HG02642 (cell line): ENCODE data around the gene CAMP.
"Not testable (repeated sequence)": the region's sequence is repeated elsewhere in the genome, so short reads cannot be mapped to it uniquely, and the experiment has no call there.

Source experiments
- ATAC-seq: cut with Tn5 transposase; IDR thresholded peaks from one replicate; pipeline ENCODE4 v1.9.1; 2021; ENCODE audit warnings: mild to moderate bottlenecking; ENCODE audit not compliant: unreplicated experiment, poor library complexity

The CAMP gene, protein sequence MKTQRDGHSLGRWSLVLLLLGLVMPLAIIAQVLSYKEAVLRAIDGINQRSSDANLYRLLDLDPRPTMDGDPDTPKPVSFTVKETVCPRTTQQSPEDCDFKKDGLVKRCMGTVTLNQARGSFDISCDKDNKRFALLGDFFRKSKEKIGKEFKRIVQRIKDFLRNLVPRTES

DNA sequence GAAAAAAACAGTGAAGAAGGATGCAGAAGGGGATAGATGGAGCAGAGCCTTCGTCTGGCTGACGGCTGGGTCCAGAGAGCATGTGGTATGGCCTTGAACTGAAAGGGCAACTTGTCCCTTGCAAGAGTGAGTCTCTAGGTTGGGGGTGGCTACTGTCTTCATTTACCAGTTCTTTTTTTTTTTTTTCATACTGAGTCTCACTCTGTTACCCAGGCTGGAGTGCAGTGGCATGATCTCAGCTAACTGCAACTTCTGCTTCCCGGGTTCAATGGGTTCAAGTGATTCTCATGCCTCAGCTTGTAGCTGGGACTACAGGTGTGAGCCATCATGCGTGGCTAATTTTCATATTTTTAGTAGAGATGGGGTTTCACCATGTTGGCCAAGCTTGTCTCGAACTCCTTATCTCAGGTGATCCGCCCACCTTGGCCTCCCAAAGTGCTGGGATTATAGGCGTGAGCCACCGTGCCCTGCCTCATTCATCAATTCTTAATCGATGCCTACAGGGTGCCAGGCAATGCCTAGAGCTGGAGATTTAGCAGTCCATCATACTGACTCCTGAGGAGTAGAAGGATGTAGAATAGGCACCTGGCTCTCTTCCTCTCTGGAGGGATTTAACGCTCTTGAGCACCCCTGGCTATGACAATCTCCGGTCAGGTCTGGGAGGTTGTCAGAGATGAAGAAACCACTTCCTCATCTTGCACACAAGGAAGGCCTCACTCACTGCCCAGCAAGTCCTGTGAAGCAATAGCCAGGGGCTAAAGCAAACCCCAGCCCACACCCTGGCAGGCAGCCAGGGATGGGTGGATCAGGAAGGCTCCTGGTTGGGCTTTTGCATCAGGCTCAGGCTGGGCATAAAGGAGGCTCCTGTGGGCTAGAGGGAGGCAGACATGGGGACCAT lies at the start of gene CAMP:
Gene CAMP, plus strand, starts transcription at position 880 of the 898 bp plus-strand sequence. Its CDS starts 17 bp downstream, at position 897.
- peak; percentile 71 for ATAC-seq

DNA sequence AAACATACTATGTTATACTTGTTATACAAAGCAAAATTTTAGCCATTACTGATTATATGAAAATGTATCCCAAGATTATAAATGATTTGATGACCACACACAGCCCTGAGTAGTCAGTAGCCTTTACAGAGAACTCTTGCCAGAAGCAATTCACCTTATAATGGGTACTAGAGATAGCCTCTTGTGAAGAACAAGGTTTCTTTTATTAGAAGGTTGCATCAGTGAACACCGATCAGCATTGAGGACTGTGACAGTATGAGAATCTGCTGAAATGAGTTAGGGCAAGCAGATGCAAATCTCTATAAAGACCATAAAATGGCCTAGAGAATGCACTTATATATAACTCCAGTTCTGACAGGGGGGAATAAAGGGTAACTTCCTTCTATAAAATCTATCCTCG lies 45.2 kb upstream of the CAMP start:
- no peak for ATAC-seq

DNA sequence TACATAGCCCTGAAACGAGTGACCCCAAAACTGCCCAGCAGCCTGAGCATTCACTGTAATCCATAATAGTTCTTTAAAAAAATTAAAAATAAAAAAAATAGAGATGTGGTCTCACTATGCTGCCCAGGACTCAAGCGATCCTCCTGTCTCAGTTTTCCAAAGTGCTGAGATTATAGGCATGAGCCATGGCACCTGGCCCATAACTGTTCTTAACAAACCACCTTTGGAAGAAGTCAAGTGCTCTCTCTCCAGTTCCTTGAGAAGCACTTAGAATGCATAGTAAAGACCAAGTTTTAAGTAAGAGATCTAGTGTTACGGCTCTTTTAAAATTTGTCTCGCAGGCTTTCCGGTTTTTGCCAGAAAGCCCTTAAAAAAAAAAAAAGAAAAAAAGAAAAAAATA lies 43.3 kb upstream of the CAMP start:
- no peak for ATAC-seq

DNA sequence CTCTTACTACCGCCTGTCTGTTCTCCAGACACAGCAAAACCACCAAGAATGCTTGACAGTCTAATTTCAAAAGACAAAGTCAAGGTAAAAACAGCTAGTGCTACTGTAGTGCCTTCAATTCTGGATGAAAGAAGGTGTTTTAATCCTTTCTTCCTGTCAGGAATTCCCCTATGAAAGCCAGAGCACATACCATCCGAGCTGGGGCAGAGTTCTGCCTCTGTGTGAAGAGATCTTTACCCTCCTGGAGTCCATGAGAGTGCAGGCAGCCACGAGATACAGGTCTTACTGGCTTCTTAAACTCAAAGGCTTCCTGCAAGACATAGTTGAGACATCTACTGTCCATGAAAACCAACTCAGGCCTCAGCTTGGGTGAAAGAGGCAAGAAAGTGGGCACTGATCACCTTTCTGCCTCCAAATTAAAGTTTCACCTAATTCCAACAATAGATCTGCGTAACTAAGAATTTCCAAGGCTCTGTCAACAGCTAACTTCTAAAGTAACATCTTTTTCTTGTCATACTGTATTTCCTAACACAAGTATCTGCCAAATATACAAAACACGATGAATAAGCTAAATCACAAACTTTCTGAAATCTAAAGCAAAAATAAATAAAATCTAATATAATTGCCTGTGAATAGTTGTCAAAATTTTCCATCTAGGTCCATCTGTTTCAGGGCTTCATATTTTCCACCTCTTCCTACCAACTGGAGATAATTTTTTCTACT lies 42.6 kb upstream of the CAMP start:
- ATAC-seq = no peak

DNA sequence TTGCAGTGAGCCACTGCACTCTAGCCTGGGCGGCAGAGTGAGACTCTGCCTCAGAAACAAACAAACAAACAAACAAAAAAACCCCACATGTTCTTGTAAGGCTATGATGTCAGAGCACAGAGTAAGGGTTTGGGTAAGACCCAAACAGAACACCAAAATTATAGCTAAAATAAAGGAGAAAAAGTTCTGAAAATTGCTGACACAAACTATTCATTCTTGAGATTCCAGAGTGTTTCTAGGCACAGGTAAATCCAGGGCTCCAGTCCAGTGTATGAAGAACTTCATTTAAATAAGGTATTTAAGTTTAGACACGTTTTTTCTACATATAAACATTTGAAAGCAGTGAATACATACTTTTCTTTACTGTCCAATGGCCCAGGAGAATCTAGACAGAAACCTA lies 39.0 kb upstream of the CAMP start:
- no peak for ATAC-seq

DNA sequence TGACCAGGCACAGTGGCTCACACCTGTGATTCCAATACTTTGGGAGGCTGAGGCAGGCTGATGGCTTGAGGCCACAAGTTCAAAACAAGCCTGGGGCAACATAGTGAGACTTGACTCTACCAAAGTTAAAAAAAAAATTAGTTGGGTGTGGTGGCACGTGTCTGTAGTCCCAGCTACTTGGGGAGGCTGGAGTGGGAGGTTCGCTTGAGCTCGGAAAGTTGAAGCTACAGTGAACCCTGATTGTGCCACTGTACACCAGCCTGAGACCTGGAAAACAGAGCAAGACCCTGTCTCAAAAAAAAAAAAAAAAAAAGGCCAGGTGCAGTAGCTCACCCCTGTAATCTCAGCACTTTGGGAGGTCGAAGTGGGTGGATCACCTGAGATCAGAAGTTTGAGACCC lies 38.2 kb upstream of the CAMP start:
- no peak for ATAC-seq

DNA sequence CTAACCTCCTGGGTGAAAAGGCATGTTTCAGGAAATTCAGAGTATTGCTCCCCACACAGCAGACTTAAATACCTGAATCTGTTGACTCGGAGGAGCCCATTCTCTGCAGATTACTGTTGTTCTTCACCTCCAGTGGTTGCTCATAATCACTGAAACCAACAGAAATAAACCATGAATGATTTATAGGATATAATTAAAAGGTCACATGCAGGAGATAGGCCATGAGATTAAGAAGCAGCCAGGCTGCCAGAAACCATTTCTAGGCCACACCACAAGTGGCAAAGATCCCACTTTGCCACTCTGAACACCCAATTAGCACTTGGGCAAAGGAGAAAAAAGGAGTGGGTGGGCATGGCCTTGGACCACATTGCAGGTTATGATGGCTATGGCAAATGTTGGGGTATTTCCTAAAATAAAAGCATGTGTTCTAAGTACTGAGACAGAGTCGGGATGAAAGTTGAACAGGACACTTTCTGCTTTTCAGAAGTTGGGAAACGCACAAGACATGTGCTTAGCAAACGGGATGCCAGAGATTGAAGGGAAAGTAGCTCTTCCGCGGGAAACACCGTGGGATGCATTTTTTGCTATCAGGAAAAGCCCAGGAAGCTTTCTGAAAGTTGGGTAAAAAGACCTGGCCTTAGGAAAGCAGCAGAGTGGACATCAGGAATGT lies 36.5 kb upstream of the CAMP start:
- no peak for ATAC-seq

DNA sequence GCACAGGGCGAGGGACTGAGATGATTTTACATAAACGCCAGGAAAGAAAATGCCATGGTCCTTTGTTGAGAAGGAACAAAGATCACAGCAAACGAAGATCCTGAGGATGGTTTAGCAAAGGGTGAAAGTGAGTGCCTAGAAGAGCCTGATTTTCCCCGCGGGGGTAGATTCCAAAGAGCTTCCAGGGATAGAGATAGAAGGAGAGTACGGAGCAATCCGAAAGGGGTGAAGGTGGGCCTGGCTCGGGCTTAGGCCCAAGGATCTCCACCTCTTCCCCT lies 36.1 kb upstream of the CAMP start:
- no peak for ATAC-seq

DNA sequence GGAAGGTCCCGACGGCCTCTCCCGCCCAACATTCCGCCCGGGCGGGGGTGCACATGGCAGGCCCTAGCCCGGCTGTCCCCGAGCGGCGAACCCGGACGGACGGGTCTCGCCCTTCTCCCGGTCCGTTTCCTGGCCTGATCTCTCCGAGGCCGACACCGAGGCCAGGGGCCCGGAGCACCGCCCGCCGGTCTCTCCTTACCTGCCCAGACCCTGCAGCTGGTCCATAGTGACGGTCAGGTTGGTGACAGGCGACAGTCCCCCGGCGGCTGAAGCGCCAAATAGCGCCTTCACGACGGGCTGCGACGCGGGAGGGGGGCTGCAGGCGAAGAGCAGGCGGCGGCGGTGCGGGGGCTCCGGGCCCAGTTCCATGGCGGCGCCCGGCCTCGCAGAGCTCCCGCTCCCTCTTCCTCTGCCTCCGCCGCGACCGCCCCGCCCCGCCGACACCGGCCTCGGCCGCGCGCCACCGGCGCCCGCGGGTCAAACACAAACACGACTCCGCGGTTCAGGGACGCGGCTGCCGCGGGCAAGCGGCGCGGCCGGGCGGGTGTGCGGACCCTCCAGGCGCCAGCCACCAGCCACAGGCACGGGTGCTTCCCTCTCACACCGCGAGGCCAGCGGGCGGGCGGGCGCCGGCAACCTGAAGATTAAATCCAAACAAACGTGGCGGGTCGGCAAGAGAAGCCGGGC lies 35.6 kb upstream of the CAMP start:
- peak; percentile 35 for ATAC-seq

DNA sequence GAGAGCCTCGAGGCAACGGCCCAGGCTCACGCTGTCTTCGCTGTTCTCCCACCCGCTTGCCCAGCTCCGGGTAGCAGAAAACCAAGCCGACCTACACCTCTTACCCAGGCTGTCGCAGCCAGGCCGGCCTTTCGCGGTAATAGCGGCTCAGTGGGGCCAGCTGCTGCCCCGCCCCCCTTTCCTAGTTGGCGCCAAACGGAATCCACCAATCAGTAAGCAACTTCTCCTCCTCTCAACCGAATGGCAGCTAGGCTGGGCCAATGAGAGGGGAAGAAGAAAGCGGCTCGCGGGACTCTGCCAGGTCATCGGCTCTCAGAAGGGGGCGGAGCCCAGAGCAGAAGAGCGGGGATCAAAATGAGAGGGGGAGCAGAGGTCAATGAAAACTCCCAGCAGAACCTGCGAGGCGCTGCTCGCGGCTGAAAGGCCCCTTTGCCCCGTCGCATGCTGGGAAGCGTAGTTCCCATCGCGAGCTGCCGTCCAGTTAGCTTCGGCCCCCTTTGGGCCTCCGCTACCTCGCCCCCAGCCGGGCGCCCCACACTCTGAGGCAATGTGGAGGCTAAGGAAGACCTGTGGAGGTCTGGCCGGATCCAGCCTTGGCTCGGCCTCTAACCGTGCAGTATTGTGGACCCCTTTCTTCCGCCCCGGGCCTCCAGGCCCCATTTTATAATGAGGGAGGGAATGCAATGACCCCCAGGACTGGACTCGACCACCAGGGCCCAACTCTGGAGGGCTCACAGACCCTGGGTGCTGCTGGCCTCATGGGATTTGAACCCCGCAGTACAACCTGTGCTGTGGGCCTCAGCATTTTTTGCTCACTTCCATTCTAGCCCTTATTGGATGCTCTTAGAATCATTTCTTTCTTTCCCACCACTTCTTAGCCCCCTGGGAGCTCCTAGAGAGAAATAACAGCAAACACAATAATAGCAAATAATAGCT lies 34.8 kb upstream of the CAMP start, which contains the start of gene CDC25A:
Gene CDC25A, minus strand, starts transcription at position 152 of the 936 bp plus-strand sequence. CDS start 470 bp downstream, outside the sequence.
- ATAC-seq = peak; percentile 93

DNA sequence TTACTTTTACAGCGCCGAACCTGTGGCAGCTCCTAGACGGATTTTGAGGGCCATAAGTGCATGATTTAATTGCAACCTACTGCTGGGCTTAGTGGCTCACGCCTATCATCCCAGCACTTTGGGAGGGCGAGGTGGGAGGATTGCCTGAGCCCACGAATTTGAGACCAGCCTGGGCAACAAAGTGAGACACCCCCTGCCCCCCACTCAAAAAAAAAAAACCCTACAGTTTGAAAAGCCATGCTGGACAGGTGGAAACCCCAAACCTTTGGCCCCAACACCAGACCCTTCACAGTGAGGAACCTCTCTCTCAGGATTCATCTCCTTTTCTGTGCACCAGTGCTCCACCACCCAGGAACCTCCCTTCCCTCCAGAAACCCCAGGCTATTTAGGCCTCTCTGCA lies 34.0 kb upstream of the CAMP start:
- ATAC-seq = no peak

DNA sequence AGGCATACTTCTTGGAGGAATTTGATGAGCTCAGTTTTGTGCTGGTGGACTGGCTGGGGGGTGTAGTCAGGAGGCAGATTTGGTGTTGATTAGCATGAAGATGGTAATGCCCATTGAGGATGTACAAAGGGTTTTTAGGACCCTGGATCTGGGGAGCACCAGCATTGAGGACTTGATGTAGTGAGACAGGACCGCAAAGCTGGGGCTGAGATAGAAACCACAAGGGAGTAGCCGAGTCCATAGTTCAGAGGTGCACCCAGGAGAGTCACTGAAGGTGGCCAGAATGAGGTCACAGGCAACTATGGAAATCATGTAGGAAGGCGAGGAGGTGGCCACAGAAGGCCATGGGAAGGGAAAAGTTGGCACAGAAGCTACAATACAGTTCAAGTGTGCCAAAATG lies 32.4 kb upstream of the CAMP start:
- no peak for ATAC-seq

DNA sequence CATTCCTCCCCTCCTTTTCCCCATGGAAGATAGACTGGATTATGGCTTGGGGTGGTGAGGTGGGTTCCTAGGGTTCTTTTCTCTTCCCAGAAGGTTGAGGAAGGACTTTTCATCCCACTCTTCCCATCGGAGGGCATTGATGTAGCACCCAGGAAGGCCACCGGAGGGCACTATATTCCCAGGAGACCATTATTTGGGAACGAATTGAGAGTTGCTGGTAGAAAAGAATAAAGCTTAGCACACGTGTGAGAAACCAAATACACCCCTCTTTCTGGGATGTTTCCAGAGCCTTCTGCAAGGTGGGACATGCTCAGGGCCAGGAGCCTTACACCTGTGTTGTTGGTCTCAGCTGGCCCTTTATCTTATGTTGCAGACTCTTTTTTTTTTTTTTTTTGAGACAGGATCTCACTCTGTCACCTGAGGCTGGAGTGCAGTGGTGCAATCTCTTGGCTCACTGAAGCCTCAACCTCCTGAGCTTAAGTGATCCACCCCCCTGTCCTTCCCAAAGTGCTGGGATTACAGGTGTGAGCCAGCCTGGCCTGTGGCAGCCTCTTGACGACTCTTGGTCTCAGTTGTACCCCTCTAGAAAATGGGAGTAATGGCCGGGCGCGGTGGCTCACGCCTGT lies 28.7 kb upstream of the CAMP start:
- no peak for ATAC-seq

DNA sequence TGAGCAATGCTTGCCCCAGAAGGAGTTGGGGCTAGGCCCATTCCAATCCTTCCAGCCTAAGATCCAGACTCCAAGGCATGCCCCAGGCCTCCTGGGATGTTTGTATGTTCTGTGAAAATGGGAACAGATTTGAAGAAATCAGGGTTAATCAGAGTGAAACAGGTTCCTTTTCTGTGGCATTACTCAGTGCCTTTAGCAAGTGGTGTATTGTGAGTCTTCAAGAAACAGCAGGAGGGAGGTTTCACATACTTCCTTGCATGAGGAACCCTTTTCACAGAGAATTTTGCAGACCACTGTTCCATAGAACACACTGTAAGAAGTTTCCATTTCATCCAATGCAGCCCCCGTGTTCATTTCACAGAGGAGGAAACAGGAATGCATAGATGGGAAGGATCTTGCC lies 26.7 kb upstream of the CAMP start:
- ATAC-seq = no peak

DNA sequence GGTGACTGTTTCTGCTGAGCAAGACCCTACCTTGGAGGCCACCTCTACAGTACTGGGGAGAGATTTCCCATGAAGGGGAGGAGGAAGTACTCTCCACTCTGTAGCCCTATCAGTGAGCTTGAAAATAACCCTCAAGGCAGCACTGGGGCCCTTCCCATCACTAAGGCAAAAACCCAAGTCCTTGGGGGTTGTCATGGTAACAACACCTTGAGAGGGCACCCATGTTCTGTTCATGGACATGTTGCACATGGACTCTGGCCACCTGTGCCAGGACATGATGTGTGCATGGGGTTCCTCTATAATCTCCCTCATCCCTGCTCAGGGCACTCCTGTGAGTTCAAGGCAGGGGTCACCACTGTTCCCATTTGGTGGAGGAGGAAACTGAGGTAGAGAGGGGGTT lies 24.2 kb upstream of the CAMP start:
- ATAC-seq = no peak

DNA sequence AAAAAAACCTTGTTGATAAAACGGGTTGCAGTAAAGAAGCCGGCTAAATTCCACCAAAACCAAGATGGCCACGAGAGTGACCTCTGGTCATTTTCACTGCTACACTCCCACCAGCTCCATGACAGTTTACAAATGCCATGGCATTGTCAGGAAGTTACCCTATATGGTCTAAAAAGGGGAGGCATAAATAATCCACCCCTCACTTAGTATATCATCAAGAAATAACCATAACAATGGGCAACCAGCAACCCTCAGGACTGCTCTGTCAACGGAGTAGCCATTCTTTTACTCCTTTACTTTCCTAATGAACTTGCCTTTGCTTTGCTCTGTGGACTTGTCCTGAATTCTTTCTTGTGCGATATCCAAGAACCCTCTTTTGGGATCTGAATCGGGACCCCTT lies 20.7 kb upstream of the CAMP start:
- ATAC-seq = no peak

DNA sequence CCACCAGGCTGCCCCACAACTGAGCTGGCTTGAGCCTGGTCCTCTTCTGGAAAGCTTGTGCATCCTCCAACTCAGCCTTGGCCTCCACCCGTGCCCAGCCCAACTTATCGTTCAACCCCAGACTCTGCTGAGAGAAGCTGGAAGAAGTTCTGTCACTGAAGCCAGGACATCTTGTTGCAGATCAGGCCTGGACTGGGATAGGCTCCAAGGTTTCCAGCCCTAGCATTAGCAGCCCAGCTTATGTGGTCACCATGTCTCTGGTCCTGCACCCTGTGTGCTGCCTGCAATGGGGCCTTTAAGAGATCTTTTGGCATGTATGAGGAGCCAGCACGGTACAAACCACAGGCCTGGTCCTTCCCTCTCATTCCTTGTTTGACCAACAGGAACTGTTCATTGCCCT lies 15.2 kb upstream of the CAMP start:
- ATAC-seq = no peak

DNA sequence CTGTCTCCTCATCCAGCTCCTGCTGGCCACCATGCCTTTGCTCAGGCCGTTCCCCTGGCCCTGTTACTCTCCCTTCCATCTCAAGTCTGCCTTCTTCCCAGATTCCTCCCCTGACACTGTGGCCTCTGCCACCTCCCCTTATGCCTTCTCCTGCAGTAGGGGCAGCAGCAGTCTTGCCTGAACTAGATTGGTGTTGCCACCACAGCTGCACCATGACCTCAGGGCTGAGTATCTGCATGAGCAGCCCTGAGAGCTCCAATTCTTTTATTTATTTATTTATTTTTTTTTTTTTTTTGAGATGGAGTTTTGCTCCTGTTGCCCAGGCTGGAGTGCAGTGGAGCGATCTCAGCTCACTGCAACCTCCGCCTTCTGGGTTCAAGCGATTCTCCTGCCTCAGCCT lies 13.8 kb upstream of the CAMP start:
- ATAC-seq = no peak

DNA sequence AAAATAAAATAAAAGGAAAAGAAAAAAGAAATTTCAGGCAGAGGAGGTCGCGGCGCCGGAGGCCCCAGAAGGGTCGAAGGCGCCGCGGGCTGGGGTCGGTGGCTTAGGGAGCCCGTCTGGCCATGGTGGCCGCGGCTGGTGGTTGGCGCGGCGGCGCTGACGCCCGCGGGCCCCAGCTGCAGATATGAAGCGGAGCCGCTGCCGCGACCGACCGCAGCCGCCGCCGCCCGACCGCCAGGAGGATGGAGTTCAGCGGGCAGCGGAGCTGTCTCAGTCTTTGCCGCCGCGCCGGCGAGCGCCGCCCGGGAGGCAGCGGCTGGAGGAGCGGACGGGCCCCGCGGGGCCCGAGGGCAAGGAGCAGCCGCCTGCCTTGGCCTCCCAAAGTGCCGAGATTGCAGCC lies 12.8 kb upstream of the CAMP start:
- not testable (repeated sequence) for ATAC-seq
